C4-2B (cell line): Measurements from ENCODE around the gene MATN1.

Experiments used
- ZFX ChIP-seq: fragments of 450-650 bp; IDR thresholded peaks from 2 replicates; pipeline ENCODE4 v1.6.1; 2017
- TF ChIP-seq, protein P1 (sequence below): fragments of 450-650 bp; conservative IDR thresholded peaks from 2 replicates; pipeline ENCODE4 v1.5.1; 2017; ENCODE audit warnings: mild to moderate bottlenecking

- TF ChIP-seq, protein P1, sequence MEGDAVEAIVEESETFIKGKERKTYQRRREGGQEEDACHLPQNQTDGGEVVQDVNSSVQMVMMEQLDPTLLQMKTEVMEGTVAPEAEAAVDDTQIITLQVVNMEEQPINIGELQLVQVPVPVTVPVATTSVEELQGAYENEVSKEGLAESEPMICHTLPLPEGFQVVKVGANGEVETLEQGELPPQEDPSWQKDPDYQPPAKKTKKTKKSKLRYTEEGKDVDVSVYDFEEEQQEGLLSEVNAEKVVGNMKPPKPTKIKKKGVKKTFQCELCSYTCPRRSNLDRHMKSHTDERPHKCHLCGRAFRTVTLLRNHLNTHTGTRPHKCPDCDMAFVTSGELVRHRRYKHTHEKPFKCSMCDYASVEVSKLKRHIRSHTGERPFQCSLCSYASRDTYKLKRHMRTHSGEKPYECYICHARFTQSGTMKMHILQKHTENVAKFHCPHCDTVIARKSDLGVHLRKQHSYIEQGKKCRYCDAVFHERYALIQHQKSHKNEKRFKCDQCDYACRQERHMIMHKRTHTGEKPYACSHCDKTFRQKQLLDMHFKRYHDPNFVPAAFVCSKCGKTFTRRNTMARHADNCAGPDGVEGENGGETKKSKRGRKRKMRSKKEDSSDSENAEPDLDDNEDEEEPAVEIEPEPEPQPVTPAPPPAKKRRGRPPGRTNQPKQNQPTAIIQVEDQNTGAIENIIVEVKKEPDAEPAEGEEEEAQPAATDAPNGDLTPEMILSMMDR = no peak
- TF ChIP-seq ZFX = no peak
These were observed 22.4 kb upstream of the MATN1 start for GRCh38 chr1:30745834-30746208.
